HEK293T (cell line): ENCODE results near the gene TMEM125.

Experiments used
- ARNT ChIP-seq: fragments of 450-650 bp; IDR thresholded peaks from 2 replicates; pipeline ENCODE4 v1.6.1; 2017; ENCODE audit warnings: mild to moderate bottlenecking
- BHLHE40 ChIP-seq: fragments of 450-650 bp; IDR thresholded peaks from 2 replicates; pipeline ENCODE4 v1.6.1; 2016; ENCODE audit warnings: mild to moderate bottlenecking, moderate library complexity, borderline replicate concordance
- CTBP1 ChIP-seq: fragments of 450-650 bp; IDR thresholded peaks from 2 replicates; pipeline ENCODE4 v1.6.1; 2016; ENCODE audit warnings: borderline replicate concordance
- FOXA1 ChIP-seq: fragments of 450-650 bp; IDR thresholded peaks from 2 replicates; pipeline ENCODE4 v1.6.1; 2016; ENCODE audit warnings: mild to moderate bottlenecking
- FOXK2 ChIP-seq: fragments of 450-650 bp; IDR thresholded peaks from 2 replicates; pipeline ENCODE4 v1.6.1; 2016; ENCODE audit warnings: mild to moderate bottlenecking
- FOXM1 ChIP-seq: fragments of 450-650 bp; IDR thresholded peaks from 2 replicates; pipeline ENCODE4 v1.6.1; 2017; ENCODE audit warnings: mild to moderate bottlenecking, borderline replicate concordance
- HDGF ChIP-seq: fragments of 450-650 bp; IDR thresholded peaks from 2 replicates; pipeline ENCODE4 v1.6.1; 2017; ENCODE audit warnings: antibody characterized with exemption, borderline replicate concordance
- LEF1 ChIP-seq: fragments of 450-650 bp; IDR thresholded peaks from 2 replicates; pipeline ENCODE4 v1.6.1; 2017; ENCODE audit warnings: mild to moderate bottlenecking, borderline replicate concordance
- SP1 ChIP-seq: fragments of 450-650 bp; IDR thresholded peaks from 2 replicates; pipeline ENCODE4 v1.6.1; 2017
- SUZ12 ChIP-seq: fragments of 450-650 bp; IDR thresholded peaks from 2 replicates; pipeline ENCODE4 v1.6.1; 2016; ENCODE audit warnings: mild to moderate bottlenecking
- TARDBP ChIP-seq: fragments of 450-650 bp; IDR thresholded peaks from 2 replicates; pipeline ENCODE4 v1.6.1; 2016
- ZNF384 ChIP-seq: fragments of 450-650 bp; IDR thresholded peaks from 2 replicates; pipeline ENCODE4 v1.6.1; 2016
- TF ChIP-seq, protein P1 (sequence below): fragments of 450-650 bp; IDR thresholded peaks from 2 replicates; pipeline ENCODE4 v1.6.1; 2016

DNA sequence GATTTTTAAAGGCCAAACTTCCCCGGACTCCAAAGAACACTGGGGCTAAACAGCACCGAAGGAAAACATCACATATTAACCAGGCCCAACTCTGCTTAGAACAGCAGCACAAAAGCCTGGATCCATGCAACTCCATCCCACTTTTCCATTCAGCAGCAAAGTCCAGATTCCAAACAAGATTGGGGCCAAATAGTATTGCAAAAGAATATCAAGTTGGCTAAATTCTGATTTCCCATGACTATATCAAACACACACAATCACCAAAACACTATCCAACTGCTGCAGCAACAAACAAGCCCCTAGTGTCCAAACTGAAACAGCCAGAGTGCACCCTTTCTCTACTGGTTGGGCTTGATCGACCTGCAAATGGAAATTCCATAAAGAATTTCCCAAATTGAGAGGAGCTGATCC lies 19.4 kb upstream of the TMEM125 start:
- TF ChIP-seq ZNF384: no peak
- no peak for TF ChIP-seq FOXM1
- no peak for TF ChIP-seq SUZ12
- no peak for TF ChIP-seq ARNT
- TF ChIP-seq FOXK2: no peak
- TF ChIP-seq BHLHE40: no peak
- no peak for TF ChIP-seq FOXA1
- no peak for TF ChIP-seq SP1
- no peak for TF ChIP-seq TARDBP
- no peak for TF ChIP-seq CTBP1
- TF ChIP-seq, protein P1, sequence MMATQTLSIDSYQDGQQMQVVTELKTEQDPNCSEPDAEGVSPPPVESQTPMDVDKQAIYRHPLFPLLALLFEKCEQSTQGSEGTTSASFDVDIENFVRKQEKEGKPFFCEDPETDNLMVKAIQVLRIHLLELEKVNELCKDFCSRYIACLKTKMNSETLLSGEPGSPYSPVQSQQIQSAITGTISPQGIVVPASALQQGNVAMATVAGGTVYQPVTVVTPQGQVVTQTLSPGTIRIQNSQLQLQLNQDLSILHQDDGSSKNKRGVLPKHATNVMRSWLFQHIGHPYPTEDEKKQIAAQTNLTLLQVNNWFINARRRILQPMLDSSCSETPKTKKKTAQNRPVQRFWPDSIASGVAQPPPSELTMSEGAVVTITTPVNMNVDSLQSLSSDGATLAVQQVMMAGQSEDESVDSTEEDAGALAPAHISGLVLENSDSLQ: no peak
- no peak for TF ChIP-seq HDGF
- TF ChIP-seq LEF1: no peak
